HL-60/S4 treated with retinoic acid at 250 ng/mL for 4 days and 3 days (cell line): ENCODE results near the gene DHX58.

Experiments
- in situ Hi-C: fragments of 300-500 bp; cut with MboI; formaldehyde crosslinking; loops from 2 replicates; pipeline ENCODE4 v1.7.0; 2022; ENCODE audit warnings: low sequenced_read_pairs

The DHX58 gene

GRCh38 chr17:42130310-42130936, 17.9 kb upstream of the DHX58 start:
- in situ Hi-C loops, result no loop called here

GRCh38 chr17:42129109-42129837, 16.8 kb upstream of the DHX58 start:
- in situ Hi-C loops, result no loop called here

GRCh38 chr17:42127414-42127813, 14.9 kb upstream of the DHX58 start:
- in situ Hi-C loops, result no loop called here

- in situ Hi-C loops, result no loop called here
Measured at GRCh38 chr17:42126836-42127235, 14.3 kb upstream of the DHX58 start.

- in situ Hi-C loops, result no loop called here
Measured at GRCh38 chr17:42125565-42125964, 13.1 kb upstream of the DHX58 start.

GRCh38 chr17:42124256-42124655, 11.7 kb upstream of the DHX58 start:
- in situ Hi-C loops, result loop anchor here (25.0 kb wide), 1 partner anchor 387 kb away; the partner anchor contains the start of gene HAP1

GRCh38 chr17:42122371-42123303, 10.1 kb upstream of the DHX58 start, which contains the start of gene HSPB9:
TSS of gene HSPB9 (plus strand) at chr17:42122804. CDS start at chr17:42122851, 47 bp downstream.
- in situ Hi-C loops, result loop anchor here (25.0 kb wide), 1 partner anchor 385 kb away; the partner anchor contains the start of gene HAP1

- in situ Hi-C loops, result loop anchor here (25.0 kb wide), 1 partner anchor 384 kb away; the partner anchor contains the start of gene HAP1
Measured at GRCh38 chr17:42120770-42121769, 8.6 kb upstream of the DHX58 start, which contains the start of gene KAT2A. TSS of gene KAT2A (minus strand) at chr17:42121367. CDS start at chr17:42121304, 63 bp downstream.

- in situ Hi-C loops, result loop anchor here (25.0 kb wide), 1 partner anchor 383 kb away; the partner anchor contains the start of gene HAP1
Measured at GRCh38 chr17:42120161-42120769, 7.8 kb upstream of the DHX58 start.

- in situ Hi-C loops, result loop anchor here (10.0 to 25.0 kb wide), 2 partner anchors 154 to 382 kb away; partner anchors contain the start of genes CNP and HAP1
Measured at GRCh38 chr17:42119301-42119700, 6.8 kb upstream of the DHX58 start.

GRCh38 chr17:42118545-42118944, 6.0 kb upstream of the DHX58 start:
- in situ Hi-C loops, result loop anchor here (10.0 to 25.0 kb wide), 2 partner anchors 154 to 381 kb away; partner anchors contain the start of genes CNP and HAP1

- in situ Hi-C loops, result loop anchor here (10.0 to 25.0 kb wide), 2 partner anchors 153 to 381 kb away; partner anchors contain the start of genes CNP and HAP1
Measured at GRCh38 chr17:42118126-42118510, 5.6 kb upstream of the DHX58 start.

GRCh38 chr17:42117397-42118125, 5.0 kb upstream of the DHX58 start:
- in situ Hi-C loops, result loop anchor here (10.0 to 25.0 kb wide), 2 partner anchors 153 to 380 kb away; partner anchors contain the start of genes CNP and HAP1

GRCh38 chr17:42116705-42117396, 4.3 kb upstream of the DHX58 start:
- in situ Hi-C loops, result loop anchor here (10.0 to 25.0 kb wide), 2 partner anchors 152 to 380 kb away; partner anchors contain the start of genes CNP and HAP1

GRCh38 chr17:42114118-42114517, 1.6 kb upstream of the DHX58 start:
- in situ Hi-C loops, result loop anchor here (10.0 to 25.0 kb wide), 2 partner anchors 149 to 377 kb away; partner anchors contain the start of genes CNP and HAP1

GRCh38 chr17:42113293-42114069, 967 bp upstream of the DHX58 start:
- in situ Hi-C loops, result loop anchor here (10.0 to 25.0 kb wide), 2 partner anchors 149 to 376 kb away; partner anchors contain the start of genes CNP and HAP1
